ENCODE results near the gene MED12L. TPM values are rescaled to one million over a fixed set of nuclear protein-coding genes. Genes with fewer than 3 reads are reported as not detected.
"Not testable (repeated sequence)": the region's sequence is repeated elsewhere in the genome, so short reads cannot be mapped to it uniquely, and the experiment has no call there.

Gene MED12L
- total and polyA plus RNA-seq, 10 of the 15 experiments (the other 5 are each of a cell fraction or from before 2014, with no cell fraction given): 0.01 to 0.06 (median 0.03) TPM; not detected in 2

- TF ChIP-seq RELB (IDR thresholded peaks at IDR 0.05; ENCODE audit: low read depth) (0 out of 2 replicates have a peak, but pooled peaks have one; percentile 18), IKZF2 (IDR thresholded peaks at IDR 0.05) (peak; percentile 11 to 12; a peak in 1 of 4 replicates), EED (IDR thresholded peaks at IDR 0.05; ENCODE audit: low read depth) (0 out of 2 replicates have a peak, but pooled peaks have one; percentile 19), POLR2AphosphoS5 (IDR thresholded peaks at IDR 0.05; ENCODE audit: low read length) (no peak), ETV6 (conservative IDR thresholded peaks at IDR 0.05 in 1 of 2, IDR thresholded peaks at IDR 0.05 in 1 of 2; ENCODE audit: borderline replicate concordance in 1 of 2, low read depth in 1 of 2) (peak in 1 of 2 experiments; percentile 63; a peak in 1 of 4 replicates)
Measured at GRCh38 chr3:151230646-151231045, 145.2 kb downstream of the MED12L start (continued).

GRCh38 chr3:151232403-151232802, 146.9 kb downstream of the MED12L start:
- H3K9ac ChIP-seq (ENCODE audit: control insufficient read depth, insufficient read depth, low read length); H3K27ac ChIP-seq (ENCODE audit: control insufficient read depth, insufficient read depth); H3K36me3 ChIP-seq (ENCODE audit: control insufficient read depth in 2 of 2, insufficient read depth in 2 of 2, low read length in 1 of 2); H3K9me3 ChIP-seq (replicated peaks; ENCODE audit: control insufficient read depth, insufficient read depth, low read length); BruUV-seq (replicated peaks); H3K4me1 ChIP-seq (ENCODE audit: control insufficient read depth, insufficient read depth, low read length); H2AFZ ChIP-seq (ENCODE audit: control insufficient read depth, low read depth, low read length); DNase-seq (ENCODE audit: low read depth, low spot score); H3K27me3 ChIP-seq (replicated peaks in 1 of 2; ENCODE audit: control insufficient read depth in 2 of 2, insufficient read depth in 2 of 2, low read length in 1 of 2); intact Hi-C loops (cut with micrococcal nuclease; ENCODE audit: unreplicated experiment); POLR2A ChIA-PET; H3K79me2 ChIP-seq (ENCODE audit: control insufficient read depth, insufficient read depth, low read length); H3K4me3 ChIP-seq; FAIRE-seq; H4K20me1 ChIP-seq (ENCODE audit: control insufficient read depth, insufficient read depth); ATAC-seq; in situ Hi-C loops (cut with MboI); H3K4me2 ChIP-seq (ENCODE audit: control insufficient read depth, insufficient read depth): not testable (repeated sequence)
- RAD21 ChIA-PET (ENCODE audit: unreplicated experiment): interaction anchor here (1.6 kb wide), 1 partner anchor 46 kb away, joined by 6 read pairs; the partner anchor contains the start of gene P2RY14
- SMC1A ChIA-PET (ENCODE audit: uncharacterized antibody, unreplicated experiment): interaction anchor here (0.7 to 1.2 kb wide), 6 partner anchors 36 to 604 kb away, joined by 3 to 4 read pairs (median 4); partner anchors contain the start of gene P2RY14
- CTCF ChIA-PET: interaction anchor here (0.9 to 1.0 kb wide), 2 partner anchors 58 to 61 kb away, joined by 3 read pairs; no protein-coding TSS in a partner anchor

Measured in GM12878 (cell line).